Muscle of leg (tissue), 11 donors: ENCODE results near the gene COL15A1. TPM values are rescaled to one million over a fixed set of nuclear protein-coding genes. Genes with fewer than 3 reads are reported as not detected.
A peak's percentile ranks its signal among the peaks of the same experiment; 100 is the strongest.

Experiments used
- DNase-seq: peaks from one replicate; pipeline ENCODE4 v3.0.0; 2013
- H3K27ac ChIP-seq: one replicate; pipeline ENCODE4 v1.5.1; 2013; ENCODE audit warnings: mild to moderate bottlenecking, low read length, control low read depth
- H3K27me3 ChIP-seq: one replicate; pipeline ENCODE4 v1.6.1; 2013; ENCODE audit warnings: low read length; ENCODE audit not compliant: control insufficient read depth, insufficient read depth
- H3K36me3 ChIP-seq: one replicate; pipeline ENCODE4 v1.6.1; 2013; ENCODE audit warnings: low read length; ENCODE audit not compliant: control insufficient read depth, insufficient read depth
- H3K4me1 ChIP-seq: one replicate; pipeline ENCODE4 v1.6.1; 2013; ENCODE audit warnings: low read length; ENCODE audit not compliant: control insufficient read depth, insufficient read depth
- H3K4me3 ChIP-seq: one replicate; pipeline ENCODE4 v1.5.1; 2013; ENCODE audit warnings: low read length, control low read depth
- H3K9me3 ChIP-seq: replicated peaks from 2 replicates; pipeline ENCODE4 v1.6.1; 2013; ENCODE audit warnings: low read depth, low read length; ENCODE audit not compliant: control insufficient read depth
- WGBS: methylation state at CpG from one replicate; pipeline ENCODE4 v1.1.5; 2013; ENCODE audit warnings: missing lambda C conversion rate; ENCODE audit not compliant: insufficient coverage; 5-methylcytosine and 5-hydroxymethylcytosine counted together
- polyA plus RNA-seq, 8 donors: library from polyadenylated mRNA; unstranded; fragments of 120-200 nt; gene quantifications; one replicate each; pipeline versions ENCODE4 v1.2.1 to v1.2.3, GENCODE V29; 2013; ENCODE audit warnings: inconsistent platforms in 1 of 8, low replicate concordance in 1 of 8; ENCODE audit not compliant: insufficient read length in 8 of 8, insufficient read depth in 1 of 8
- total RNA-seq: library from RNA; stranded (reverse); fragments of 120-200 nt; gene quantifications from one replicate; pipeline ENCODE4 v1.2.4, GENCODE V29; 2013

Gene COL15A1
- total and polyA plus RNA-seq, 9 donors: 169 to 259 (median 197) TPM

- DNase-seq: no peak
- Histone ChIP-seq H3K27me3 (no peaks in the 10 kb centered on the region), H3K4me3 (no peak overlapping the region), H3K27ac (no peak overlapping the region), H3K4me1 (peaks cover 74% of the 10 kb centered on the region), H3K36me3 (peaks cover 10% of the 10 kb centered on the region), H3K9me3 (no peaks in the 10 kb centered on the region)
- 94% methylated on average over 2 of the region's 4 CpGs for WGBS
Measured at GRCh38 chr9:98967257-98967656, 23.6 kb downstream of the COL15A1 start.

DNA sequence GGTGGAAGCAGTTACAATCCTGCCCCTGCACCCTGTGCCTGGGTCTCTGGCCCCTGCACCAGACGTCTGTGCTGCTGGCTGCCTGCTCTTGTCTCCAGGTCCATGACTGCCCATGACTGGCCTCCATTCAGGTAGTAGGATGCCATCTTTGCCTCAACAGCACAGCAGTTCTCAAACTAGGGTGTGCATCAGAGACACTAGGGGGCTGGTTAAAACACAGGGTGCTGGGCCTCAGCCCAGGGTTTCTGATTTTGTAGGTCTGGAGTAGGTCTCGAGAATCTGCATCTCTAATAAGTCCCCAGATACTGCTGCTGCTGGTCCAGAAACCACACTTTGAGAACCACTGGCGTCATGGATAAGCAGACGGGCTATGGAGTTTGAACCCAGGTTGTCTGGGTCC, 24.0 kb downstream of the COL15A1 start:
- Histone ChIP-seq H3K27ac (no peak overlapping the region), H3K36me3 (peaks cover 10% of the 10 kb centered on the region)

DNA sequence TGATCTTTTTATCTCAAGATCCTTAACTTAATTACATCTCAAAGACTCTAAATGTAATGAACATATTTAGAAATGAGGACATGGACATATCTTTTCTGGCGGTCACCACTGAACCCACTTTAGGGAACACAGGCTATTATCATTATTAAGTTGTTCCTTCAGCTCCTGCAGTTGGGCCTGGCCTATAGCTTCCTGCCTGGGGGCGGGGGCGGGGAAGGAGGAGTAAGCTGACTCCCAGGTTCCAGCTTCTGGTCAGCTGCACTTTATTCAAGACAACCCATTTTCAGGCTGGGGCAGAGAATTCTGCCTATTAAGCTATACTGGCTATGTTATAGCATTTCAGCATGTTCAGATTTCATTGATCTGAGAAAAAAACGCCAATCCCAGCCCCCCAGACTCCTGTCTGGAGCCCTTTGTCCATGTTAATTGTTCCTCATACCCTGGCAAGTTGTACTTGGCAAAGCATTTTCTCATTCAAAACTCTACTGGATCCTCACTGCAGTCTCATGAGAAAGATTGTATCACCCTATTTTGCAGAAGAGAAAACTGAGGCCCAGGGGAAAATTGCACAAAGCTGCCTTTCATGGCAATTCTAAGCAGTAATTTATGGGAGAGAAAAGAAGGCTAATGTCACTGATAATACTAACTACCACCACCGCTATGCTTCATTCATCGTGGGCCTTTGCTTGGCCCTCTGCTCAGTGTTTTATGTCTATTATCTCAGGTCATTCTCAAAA, 25.1 kb downstream of the COL15A1 start:
- peaks cover 76% of the 10 kb centered on the region for H3K4me1 ChIP-seq
- H3K27ac ChIP-seq: no peak overlapping the region
- H3K27me3 ChIP-seq: no peaks in the 10 kb centered on the region
- H3K4me3 ChIP-seq: no peak overlapping the region
- H3K36me3 ChIP-seq: peaks cover 10% of the 10 kb centered on the region
- DNase-seq: no peak
- 90% methylated on average over 2 of the region's 6 CpGs for WGBS
- H3K9me3 ChIP-seq: no peaks in the 10 kb centered on the region

More for the DNA sequence above, 24.0 kb downstream of the COL15A1 start:
- 70% methylated on average over 3 of the region's 4 CpGs for WGBS
- Histone ChIP-seq H3K9me3 (no peaks in the 10 kb centered on the region), H3K27me3 (no peaks in the 10 kb centered on the region), H3K4me3 (no peak overlapping the region), H3K4me1 (peaks cover 77% of the 10 kb centered on the region)
- DNase-seq: no peak

GRCh38 chr9:98970532-98971041, 26.9 kb downstream of the COL15A1 start:
- Histone ChIP-seq H3K4me3 (no peak overlapping the region), H3K27ac (peak overlapping the region; percentile 69), H3K9me3 (no peaks in the 10 kb centered on the region), H3K27me3 (no peaks in the 10 kb centered on the region), H3K4me1 (peaks cover 76% of the 10 kb centered on the region), H3K36me3 (peaks cover 10% of the 10 kb centered on the region)
- no peak for DNase-seq
- 95% methylated on average over 6 of the region's 7 CpGs for WGBS

DNA sequence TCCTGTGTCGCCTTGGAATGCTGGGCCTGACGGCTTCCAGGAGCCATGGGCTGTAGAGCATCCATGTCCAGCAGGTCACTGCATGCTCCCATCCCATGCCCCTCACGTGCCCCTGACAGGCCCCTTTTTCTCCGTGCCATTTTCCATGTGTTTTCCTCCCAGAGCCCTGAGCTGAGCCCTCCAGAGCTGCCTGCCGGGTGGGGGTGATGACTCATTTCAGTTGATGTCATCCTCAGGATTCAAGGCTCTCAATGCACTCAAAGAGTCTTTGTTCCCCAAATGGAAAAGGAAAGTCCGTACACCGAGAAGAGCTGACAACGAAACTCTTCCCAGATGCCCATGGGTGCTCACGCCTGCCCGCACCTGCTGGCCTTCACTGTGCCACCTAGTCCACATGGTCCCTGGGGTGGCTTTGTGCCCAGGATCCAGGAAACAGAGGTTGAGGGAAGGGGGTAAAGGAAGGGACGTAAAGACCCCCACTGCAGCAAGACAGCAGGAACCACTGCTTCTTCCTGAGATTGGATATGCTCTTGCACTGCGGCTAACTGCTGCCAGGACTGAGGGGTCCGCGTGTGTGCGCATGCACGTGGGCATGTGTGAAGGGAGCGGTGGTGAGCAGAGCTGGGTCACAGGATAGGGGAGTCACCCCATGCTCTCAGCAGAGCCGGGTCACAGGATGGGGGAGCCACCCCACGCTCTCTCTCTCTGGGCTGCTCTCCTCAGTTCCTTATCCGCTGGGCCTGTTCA, 27.6 kb downstream of the COL15A1 start:
- H3K9me3 ChIP-seq: no peaks in the 10 kb centered on the region
- peak; percentile 75 for DNase-seq
- no peaks in the 10 kb centered on the region for H3K27me3 ChIP-seq
- H3K36me3 ChIP-seq: peaks cover 10% of the 10 kb centered on the region
- peaks cover 76% of the 10 kb centered on the region for H3K4me1 ChIP-seq
- H3K4me3 ChIP-seq: no peak overlapping the region
- H3K27ac ChIP-seq: peak overlapping the region; percentile 90
- 60% methylated on average over 10 of the region's 20 CpGs for WGBS

GRCh38 chr9:98971915-98972223, 28.2 kb downstream of the COL15A1 start:
- no peak for DNase-seq
- Histone ChIP-seq H3K4me3 (no peak overlapping the region), H3K27ac (peak overlapping the region; percentile 90), H3K36me3 (peaks cover 10% of the 10 kb centered on the region), H3K27me3 (no peaks in the 10 kb centered on the region), H3K4me1 (peaks cover 81% of the 10 kb centered on the region), H3K9me3 (no peaks in the 10 kb centered on the region)
- 92% methylated on average over 1 of the region's 6 CpGs for WGBS

DNA sequence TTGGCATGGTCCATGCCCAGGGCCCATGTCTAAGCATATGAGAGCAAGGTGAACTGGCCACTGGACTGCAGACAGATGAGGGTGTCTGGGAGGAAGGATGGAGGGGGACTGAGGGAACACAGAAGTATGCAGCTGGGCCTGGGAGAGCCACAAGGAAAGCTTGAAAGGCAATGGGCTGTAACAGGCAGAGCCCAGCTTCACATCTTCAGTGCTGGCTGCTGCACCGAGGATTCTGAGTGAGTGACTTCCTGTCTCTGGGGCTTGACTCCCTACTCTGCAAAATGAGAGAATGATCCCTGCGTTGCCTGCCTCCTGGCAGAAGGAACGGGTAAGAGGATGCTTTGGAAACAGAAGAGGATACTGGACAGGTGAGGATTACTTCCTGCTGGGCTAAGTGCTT, 29.0 kb downstream of the COL15A1 start:
- 3% methylated on average over 3 of the region's 3 CpGs for WGBS
- Histone ChIP-seq H3K36me3 (peaks cover 8% of the 10 kb centered on the region), H3K9me3 (no peaks in the 10 kb centered on the region), H3K4me1 (peaks cover 79% of the 10 kb centered on the region), H3K27ac (peak overlapping the region; percentile 90), H3K4me3 (no peak overlapping the region), H3K27me3 (no peaks in the 10 kb centered on the region)
- no peak for DNase-seq

- no peaks in the 10 kb centered on the region for H3K9me3 ChIP-seq
- H3K27ac ChIP-seq: peak overlapping the region; percentile 90
- H3K4me1 ChIP-seq: peaks cover 81% of the 10 kb centered on the region
- H3K36me3 ChIP-seq: peaks cover 6% of the 10 kb centered on the region
- WGBS: 33% methylated on average over 5 of the region's 9 CpGs
- no peak overlapping the region for H3K4me3 ChIP-seq
- H3K27me3 ChIP-seq: no peaks in the 10 kb centered on the region
- DNase-seq: no peak
Measured at GRCh38 chr9:98973171-98973570, 29.5 kb downstream of the COL15A1 start.

GRCh38 chr9:98973576-98973975, 29.9 kb downstream of the COL15A1 start:
- H3K27me3 ChIP-seq: no peaks in the 10 kb centered on the region
- peaks cover 3% of the 10 kb centered on the region for H3K36me3 ChIP-seq
- DNase-seq: peak; percentile 85
- WGBS: 34% methylated on average over 6 of the region's 6 CpGs
- H3K4me1 ChIP-seq: peaks cover 83% of the 10 kb centered on the region
- H3K9me3 ChIP-seq: no peaks in the 10 kb centered on the region
- H3K27ac ChIP-seq: peak overlapping the region; percentile 90
- H3K4me3 ChIP-seq: no peak overlapping the region

GRCh38 chr9:98974106-98974505, 30.4 kb downstream of the COL15A1 start:
- H3K36me3 ChIP-seq: peaks cover 3% of the 10 kb centered on the region
- H3K4me3 ChIP-seq: no peak overlapping the region
- peak overlapping the region; percentile 90 for H3K27ac ChIP-seq
- H3K27me3 ChIP-seq: no peaks in the 10 kb centered on the region
- no peaks in the 10 kb centered on the region for H3K9me3 ChIP-seq
- peaks cover 81% of the 10 kb centered on the region for H3K4me1 ChIP-seq
- DNase-seq: no peak
- WGBS: 78% methylated on average over 5 of the region's 6 CpGs
